Mesenteric fat pad (tissue), 1 donor: ENCODE results near the gene SLC6A9. TPM values are rescaled to one million over a fixed set of nuclear protein-coding genes. Genes with fewer than 3 reads are reported as not detected.

Experiments used
- DNase-seq: peaks from one replicate; pipeline ENCODE4 v3.0.0-alpha.2; 2020; ENCODE audit warnings: low spot score
- long read RNA-seq: library from polyadenylated mRNA; unstranded; transcript quantifications from one replicate; pipeline ENCODE4 v2.0.0, GENCODE V29; 2020
- total RNA-seq: library from RNA; stranded (reverse); fragmentation: NEBNext Ultra II Directional; extraction: Animal tissue kit (Norgen Biotek cat#: 25700); gene quantifications from one replicate; pipeline ENCODE4 v1.2.1, GENCODE V29; 2021
- donor health status: DM: yes; HTN: yes; CAD: no.

The SLC6A9 gene
- 2.2 TPM for total RNA-seq
- long read RNA-seq, partial matches to known transcripts = 1 of 1 reads
- long read RNA-seq, other reads (novel, unspliced or antisense) = 0 of 1 reads

DNA sequence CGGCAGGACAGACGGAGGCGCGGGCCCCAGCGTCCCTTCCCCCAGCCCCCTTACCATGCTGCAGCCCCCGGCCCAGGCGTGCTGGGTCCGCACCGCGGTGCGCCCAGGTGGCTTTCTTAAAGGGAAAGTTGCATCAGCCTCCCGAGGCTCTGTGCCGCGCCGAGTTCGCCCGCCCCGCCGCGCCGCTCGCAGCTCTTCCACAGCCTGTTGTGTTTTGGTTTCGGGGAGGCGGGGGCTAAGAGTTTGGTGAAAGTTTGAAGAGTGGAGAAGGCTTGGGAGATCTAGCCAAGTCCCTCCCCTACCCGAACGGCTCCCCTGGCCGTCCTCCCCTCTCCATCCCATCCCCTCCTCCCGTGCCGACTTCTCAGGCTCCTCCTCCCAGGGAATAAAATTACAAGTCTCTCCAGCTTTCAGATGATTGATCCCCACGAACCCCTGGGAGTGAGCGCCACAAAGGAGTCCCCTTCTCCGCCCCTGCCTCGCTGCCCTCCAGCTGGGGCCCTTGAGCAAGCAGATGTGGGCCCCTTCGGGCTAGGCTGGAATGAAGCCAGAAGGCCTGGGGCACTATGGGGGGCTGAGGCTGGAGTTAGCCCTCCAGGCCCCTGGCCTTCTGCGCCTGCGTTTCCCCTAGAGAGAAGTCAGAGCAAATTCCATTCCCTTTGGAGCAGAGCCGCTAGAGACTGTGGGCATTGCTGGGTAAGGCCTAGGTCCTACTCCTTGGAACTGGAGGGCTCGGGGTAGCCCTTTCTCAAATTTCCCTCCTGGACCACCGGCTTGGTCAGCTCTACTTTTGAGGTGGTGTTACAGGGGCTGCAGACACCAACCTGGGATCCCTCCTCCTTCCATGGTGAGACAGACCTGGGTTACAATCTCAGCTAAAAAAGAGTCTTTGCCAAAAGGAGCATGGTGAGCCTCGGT, at the start of gene SLC6A9:
SLC6A9 (minus strand) TSS at position 211 of the 918 bp plus-strand sequence. CDS start 7,185 bp downstream, outside the sequence.
- DNase-seq = no peak

- no peak for DNase-seq
Observed at GRCh38 chr1:44079566-44079965, 48.3 kb upstream of the SLC6A9 start.

GRCh38 chr1:44078104-44078503, 46.8 kb upstream of the SLC6A9 start:
- no peak for DNase-seq

DNA sequence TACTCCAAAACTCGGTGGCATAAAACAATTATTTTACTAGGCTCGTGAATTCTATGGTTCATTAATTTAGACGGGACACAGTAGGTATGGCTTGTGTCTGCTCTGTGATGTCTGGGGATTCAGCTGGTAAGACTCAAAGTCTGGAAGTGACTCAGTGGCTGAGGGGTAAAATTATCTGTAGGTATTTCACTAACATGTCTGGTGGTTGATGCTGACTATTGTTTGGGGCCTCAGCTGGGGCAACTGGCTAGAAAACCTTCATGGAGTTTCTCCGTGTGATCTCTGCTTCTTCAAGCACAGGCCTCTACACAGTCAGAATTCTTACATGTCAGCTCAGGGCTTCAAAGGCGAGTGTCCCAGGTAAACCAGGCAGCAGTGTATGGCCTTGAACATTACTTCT, 46.2 kb upstream of the SLC6A9 start:
- DNase-seq = no peak

GRCh38 chr1:44076066-44076465, 44.8 kb upstream of the SLC6A9 start:
- no peak for DNase-seq

DNA sequence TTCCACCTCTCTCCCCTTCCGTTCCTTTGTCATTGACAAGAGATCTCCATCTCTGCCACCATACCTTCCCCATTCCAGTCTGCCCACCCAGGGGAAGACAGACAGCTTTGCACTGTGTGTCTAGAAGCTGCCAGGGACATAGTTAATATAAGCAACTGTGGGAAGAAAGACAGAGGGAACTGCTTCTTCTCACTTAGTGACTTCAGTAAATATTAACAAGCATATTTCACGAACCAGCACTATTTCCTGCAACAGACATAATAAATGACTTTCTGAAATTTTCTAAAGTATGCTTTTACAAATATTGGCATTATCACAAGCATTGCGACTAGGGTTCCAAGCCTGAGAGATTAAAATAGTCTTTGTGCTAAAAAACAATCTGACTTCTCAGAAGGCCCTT, 43.2 kb upstream of the SLC6A9 start:
- DNase-seq = no peak

GRCh38 chr1:44073528-44073927, 42.3 kb upstream of the SLC6A9 start:
- no peak for DNase-seq

- DNase-seq = no peak
Observed at GRCh38 chr1:44072821-44073220, 41.6 kb upstream of the SLC6A9 start.

GRCh38 chr1:44072204-44072603, 40.9 kb upstream of the SLC6A9 start:
- DNase-seq = no peak

- no peak for DNase-seq
Observed at GRCh38 chr1:44071461-44071860, 40.2 kb upstream of the SLC6A9 start.

DNA sequence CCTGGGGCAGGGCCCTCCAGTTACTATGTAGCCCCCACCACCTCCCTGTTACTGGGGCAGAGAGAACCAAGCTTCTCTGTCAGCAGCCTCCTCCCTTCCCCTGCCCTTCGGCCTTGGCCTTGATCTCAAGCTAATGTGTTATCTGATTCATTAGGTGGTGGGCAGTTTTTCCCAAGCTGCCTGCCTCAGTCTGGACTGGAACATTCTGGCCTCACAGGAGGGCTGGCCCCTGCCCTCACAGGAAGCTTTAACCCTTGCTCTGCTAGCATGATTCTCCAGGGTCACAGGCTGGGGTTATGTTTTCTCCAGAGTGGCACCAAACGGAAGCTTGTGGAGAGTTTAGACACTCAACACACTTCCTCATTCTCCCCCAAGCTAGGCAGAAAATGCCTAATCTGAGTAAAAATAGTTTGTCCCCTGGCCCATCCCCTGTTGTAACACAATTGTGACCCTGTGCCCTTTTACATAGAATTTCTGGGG, 37.2 kb upstream of the SLC6A9 start:
- DNase-seq = no peak

DNA sequence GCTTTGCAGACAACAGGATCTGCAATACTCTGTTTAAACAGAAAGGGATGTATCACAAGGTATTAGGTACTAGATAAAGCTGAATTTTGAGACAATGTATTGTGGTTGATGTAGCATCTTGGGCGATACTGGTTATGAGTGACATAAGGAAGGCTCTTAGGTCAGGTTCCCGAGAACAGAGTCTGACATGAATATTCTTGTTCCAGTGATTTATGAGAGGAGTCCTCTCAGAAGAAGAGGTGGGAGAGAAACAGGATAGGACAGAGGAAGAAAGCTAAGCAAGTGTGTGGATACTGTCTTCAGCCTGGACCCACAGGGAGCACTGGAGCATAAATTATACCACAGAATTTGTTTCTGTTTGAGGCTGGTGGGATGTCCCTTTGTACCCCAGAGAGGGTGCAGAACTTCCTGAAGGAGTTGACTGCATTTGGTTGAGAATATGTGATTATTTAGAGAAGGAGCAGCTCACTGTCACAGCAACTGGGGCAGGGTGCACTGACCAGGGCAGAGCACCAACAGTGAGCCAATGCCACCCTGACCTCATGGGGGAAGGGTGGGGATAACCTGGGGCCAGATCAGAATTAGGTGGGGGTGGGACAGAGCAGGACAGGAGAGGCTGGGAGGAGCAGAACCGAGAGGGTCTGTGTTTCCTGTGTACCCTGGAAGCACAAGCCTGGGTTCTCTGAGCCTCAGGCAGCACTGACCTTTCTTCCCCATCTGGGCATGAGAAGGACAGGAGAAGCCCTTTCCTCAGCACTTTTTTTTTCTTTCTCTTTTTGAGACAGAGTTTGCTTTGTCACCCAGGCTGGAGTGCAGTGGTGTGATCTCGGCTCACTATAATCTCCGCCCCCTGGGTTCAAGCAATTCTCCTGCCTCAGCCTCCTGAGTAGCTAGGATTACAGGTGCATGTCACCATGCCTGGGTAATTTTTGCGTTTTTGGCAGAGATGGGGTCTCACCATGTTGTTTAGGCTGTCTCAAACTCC, 36.3 kb upstream of the SLC6A9 start:
- no peak for DNase-seq

- no peak for DNase-seq
Observed at GRCh38 chr1:44062656-44063179, 31.5 kb upstream of the SLC6A9 start.

- no peak for DNase-seq
Observed at GRCh38 chr1:44061857-44062256, 30.6 kb upstream of the SLC6A9 start.

DNA sequence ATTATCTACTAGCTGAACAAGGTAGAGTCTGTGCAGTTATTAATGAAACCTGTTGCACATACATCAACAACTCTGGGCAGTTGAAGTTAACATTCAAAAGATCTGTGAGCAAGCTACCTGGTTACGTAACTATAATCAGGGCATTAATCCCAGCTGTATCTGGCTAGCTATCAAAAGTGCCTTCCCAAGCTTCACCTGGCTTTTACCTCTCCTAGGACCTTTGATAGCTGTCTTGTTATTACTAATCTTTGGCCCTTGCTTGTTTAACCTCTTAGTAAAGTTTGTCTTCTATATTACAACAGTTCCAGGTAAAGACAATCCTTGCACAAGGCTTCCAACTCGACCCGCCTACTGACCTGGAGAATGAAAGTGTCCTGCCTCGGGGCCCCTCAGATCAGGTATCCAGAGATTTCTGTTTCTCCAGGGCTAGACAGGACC, 29.6 kb upstream of the SLC6A9 start:
- DNase-seq = no peak

GRCh38 chr1:44059664-44060355, 28.5 kb upstream of the SLC6A9 start:
- no peak for DNase-seq

DNA sequence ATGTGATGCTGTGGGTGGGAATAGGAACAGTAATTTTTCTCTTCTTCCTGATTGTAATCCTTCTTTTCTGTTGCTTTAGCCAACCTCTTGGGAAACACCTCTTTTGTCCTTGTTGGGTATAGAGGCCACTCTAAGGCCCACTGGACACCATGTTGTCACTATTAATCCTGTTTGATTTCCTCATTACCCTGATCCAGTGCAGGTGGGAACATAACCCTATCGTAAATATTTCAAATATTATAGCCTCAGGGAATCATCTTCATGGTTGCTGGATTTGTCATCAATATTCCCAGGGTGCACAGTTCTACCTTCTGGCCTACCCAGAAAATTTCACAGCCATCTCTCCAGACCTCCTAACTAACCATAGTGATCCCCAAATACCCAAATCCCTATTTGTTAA, 27.9 kb upstream of the SLC6A9 start:
- no peak for DNase-seq

- no peak for DNase-seq
Observed at GRCh38 chr1:44057293-44057692, 26.0 kb upstream of the SLC6A9 start.

DNA sequence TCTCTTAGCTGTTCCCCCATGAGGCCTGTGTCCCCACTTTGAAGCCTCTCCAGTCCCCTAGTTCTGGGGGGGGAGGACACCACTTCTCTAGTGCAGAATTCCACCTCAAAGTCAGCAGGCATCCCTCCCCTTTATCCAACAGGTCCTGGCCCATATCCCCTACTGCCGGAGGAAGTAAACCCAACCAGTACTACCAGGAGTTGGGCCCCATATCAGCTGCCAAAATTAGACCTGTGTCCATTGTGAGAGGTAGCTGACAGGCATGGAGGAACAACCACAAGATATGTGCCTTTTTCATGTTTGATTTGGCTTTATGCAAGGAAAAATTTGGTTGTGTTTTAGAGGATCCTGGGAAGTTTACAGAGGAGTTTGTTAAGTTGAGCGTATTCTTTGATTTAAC, 22.1 kb upstream of the SLC6A9 start:
- no peak for DNase-seq

GRCh38 chr1:44050261-44050660, 19.0 kb upstream of the SLC6A9 start:
- no peak for DNase-seq

DNA sequence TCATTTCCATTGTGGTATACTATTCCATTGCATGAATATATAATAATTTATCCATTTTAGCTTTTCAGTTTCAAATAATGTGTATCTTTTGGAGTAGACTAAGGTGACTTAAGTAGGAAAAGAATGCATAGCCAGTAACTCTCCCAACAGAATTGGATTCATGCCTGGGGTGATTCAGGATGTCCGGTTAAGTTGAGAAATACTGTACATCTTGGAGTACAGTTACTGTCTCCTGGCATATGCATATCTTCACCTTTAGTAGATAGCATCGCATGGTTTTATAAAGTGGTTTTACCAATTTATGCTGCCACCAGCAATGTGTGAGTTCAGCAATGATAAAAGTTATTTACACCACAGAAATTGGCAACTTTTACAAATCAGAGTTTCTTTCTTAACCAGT, 18.6 kb upstream of the SLC6A9 start:
- DNase-seq = no peak
